Stomach (tissue), 19 donors: ENCODE measurements around the gene ELOVL5. TPM values are rescaled to one million over a fixed set of nuclear protein-coding genes. Genes with fewer than 3 reads are reported as not detected.

Source experiments
- DNase-seq, 2 donors: peaks; one replicate each; pipeline versions ENCODE4 v3.0.0 to v3.0.0-alpha.2; 2013 to 2019
- H3K27ac ChIP-seq, 5 donors: fragments of 200-600 bp in 4 of 5; sonication (generic) in 4 of 5; one replicate each; pipeline ENCODE4 v1.5.1; 2013 to 2019; ENCODE audit warnings: mild to moderate bottlenecking in 1 of 5, moderate library complexity in 1 of 5
- H3K27me3 ChIP-seq, 3 donors: fragments of 200-600 bp; sonication (generic); one replicate each; pipeline ENCODE4 v1.5.1; 2017 to 2019; ENCODE audit warnings: mixed run types in 1 of 3
- H3K36me3 ChIP-seq, 4 donors: fragments of 200-600 bp; sonication (generic); 1 replicate in 3 of 4; 2 replicates in 1 of 4; pipeline ENCODE4 v1.5.1; 2016 to 2019
- H3K4me1 ChIP-seq, 4 donors: fragments of 200-600 bp; sonication (generic); one replicate each; pipeline ENCODE4 v1.5.1; 2016 to 2019
- H3K4me3 ChIP-seq, 4 donors: fragments of 200-600 bp; sonication (generic) in 3 of 4; one replicate each; pipeline ENCODE4 v1.5.1; 2016 to 2019; ENCODE audit warnings: mild to moderate bottlenecking in 1 of 4
- H3K9me3 ChIP-seq, 4 donors: fragments of 200-600 bp; sonication (generic); one replicate each; pipeline ENCODE4 v1.5.1; 2016 to 2019
- EP300 ChIP-seq: sonication (generic); formaldehyde crosslinking; IDR thresholded peaks from one replicate; pipeline ENCODE4 v1.6.1; 2017; ENCODE audit warnings: antibody characterized with exemption
- POLR2A ChIP-seq, 4 donors: fragments of 450-650 bp; IDR thresholded peaks; one replicate each; pipeline ENCODE4 v1.6.1; 2016; ENCODE audit warnings: antibody characterized with exemption in 4 of 4, control low read depth in 2 of 4, mild to moderate bottlenecking in 1 of 4, moderate library complexity in 1 of 4
- POLR2AphosphoS5 ChIP-seq, 3 donors: sonication (generic); formaldehyde crosslinking; IDR thresholded peaks; one replicate each; pipeline ENCODE4 v1.6.1; 2016; ENCODE audit warnings: antibody characterized with exemption in 3 of 3
- WGBS, 5 donors: extraction: QIAGEN DNeasy Blood & Tissue Kit in 3 of 5; methylation state at CpG; one replicate each; pipeline versions ENCODE4 v1.1.5 to v1.1.7; 2013 to 2018; 5-methylcytosine and 5-hydroxymethylcytosine counted together
- intact Hi-C: fragments of 100-400 bp; cut with DNase I; formaldehyde crosslinking; loops from one replicate; pipeline ENCODE4 v1.15.1; 2023; ENCODE audit warnings: low total_unique reads
- long read RNA-seq, 10 donors: transcript quantifications; one replicate each; lab custom pipeline, GENCODE V29; 2026
- polyA plus RNA-seq, 3 donors: library from polyadenylated mRNA; stranded (reverse); fragments of 200-250 nt; gene quantifications; one replicate each; pipeline ENCODE4 v1.2.3, GENCODE V29; 2013
- total RNA-seq, 5 donors: library from RNA; depleted of rRNA; stranded (reverse); fragments of >200 nt; gene quantifications; one replicate each; pipeline versions ENCODE4 v1.1.0 to v1.2.3, GENCODE V29; 2014 to 2016
- TF ChIP-seq, protein P1 (sequence below), 7 experiments: fragments of 450-650 bp in 4 of 7; fragments of 200-600 bp in 3 of 7; sonication (generic) in 3 of 7; IDR thresholded peaks; one replicate each; pipeline ENCODE4 v1.5.1; 2016 to 2019; ENCODE audit warnings: antibody characterized with exemption in 7 of 7, control low read depth in 2 of 7, mild to moderate bottlenecking in 1 of 7
- donor health status: healthy with polysubstance abuse.
- donor health status: Bipolar disorder and iron deficiency.
- donor health status: healthy.

ELOVL5 gene, protein sequence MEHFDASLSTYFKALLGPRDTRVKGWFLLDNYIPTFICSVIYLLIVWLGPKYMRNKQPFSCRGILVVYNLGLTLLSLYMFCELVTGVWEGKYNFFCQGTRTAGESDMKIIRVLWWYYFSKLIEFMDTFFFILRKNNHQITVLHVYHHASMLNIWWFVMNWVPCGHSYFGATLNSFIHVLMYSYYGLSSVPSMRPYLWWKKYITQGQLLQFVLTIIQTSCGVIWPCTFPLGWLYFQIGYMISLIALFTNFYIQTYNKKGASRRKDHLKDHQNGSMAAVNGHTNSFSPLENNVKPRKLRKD
- total RNA-seq (10 to 100 TPM in 4 of 5 donors, 1 to 10 TPM in 1; 2.6 to 57.8 (median 25.4) TPM), polyA plus RNA-seq (10 to 100 TPM in 1 of 3 donors, 1 to 10 TPM in 2; 7.2 to 13.5 (median 8.7) TPM)
- long read RNA-seq, donor 1, partial matches to known transcripts: 0 of 1 reads
- long read RNA-seq, donor 1, other reads (novel, unspliced or antisense): 0 of 1 reads
- long read RNA-seq, donor 2, transcript ELOVL5-201 (8 exons, 2,827 nt): major isoform, 6 of 7 reads
- long read RNA-seq, donor 2, partial matches to known transcripts: 0 of 7 reads
- long read RNA-seq, donor 2, other reads (novel, unspliced or antisense): 0 of 7 reads
- long read RNA-seq, donor 3, transcript ELOVL5-201 (8 exons, 2,827 nt): major isoform, 5 of 6 reads
- long read RNA-seq, donor 3, partial matches to known transcripts: 0 of 6 reads
- long read RNA-seq, donor 3, other reads (novel, unspliced or antisense): 0 of 6 reads
- long read RNA-seq, donor 4, partial matches to known transcripts: 0 of 1 reads
- long read RNA-seq, donor 4, other reads (novel, unspliced or antisense): 0 of 1 reads
- long read RNA-seq, donor 5, transcript ELOVL5-201 (8 exons, 2,827 nt): major isoform, 13 of 15 reads
- long read RNA-seq, donor 5, partial matches to known transcripts: 0 of 15 reads
- long read RNA-seq, donor 5, other reads (novel, unspliced or antisense): 0 of 15 reads
- long read RNA-seq, donor 6, transcript ELOVL5-201 (8 exons, 2,827 nt): major isoform, 9 of 14 reads
- long read RNA-seq, donor 6, partial matches to known transcripts: 0 of 14 reads
- long read RNA-seq, donor 6, other reads (novel, unspliced or antisense): 0 of 14 reads
- long read RNA-seq, donor 7, transcript ELOVL5-201 (8 exons, 2,827 nt): major isoform, 5 of 6 reads
- long read RNA-seq, donor 7, partial matches to known transcripts: 0 of 6 reads
- long read RNA-seq, donor 7, other reads (novel, unspliced or antisense): 0 of 6 reads
- long read RNA-seq, donor 8, transcript ELOVL5-201 (8 exons, 2,827 nt): major isoform, 7 of 9 reads
- long read RNA-seq, donor 8, partial matches to known transcripts: 0 of 9 reads
- long read RNA-seq, donor 8, other reads (novel, unspliced or antisense): 0 of 9 reads
- long read RNA-seq, donor 9, partial matches to known transcripts: 0 of 5 reads
- long read RNA-seq, donor 9, other reads (novel, unspliced or antisense): 0 of 5 reads
- long read RNA-seq, donor 10, partial matches to known transcripts: 0 of 4 reads
- long read RNA-seq, donor 10, other reads (novel, unspliced or antisense): 0 of 4 reads

DNA sequence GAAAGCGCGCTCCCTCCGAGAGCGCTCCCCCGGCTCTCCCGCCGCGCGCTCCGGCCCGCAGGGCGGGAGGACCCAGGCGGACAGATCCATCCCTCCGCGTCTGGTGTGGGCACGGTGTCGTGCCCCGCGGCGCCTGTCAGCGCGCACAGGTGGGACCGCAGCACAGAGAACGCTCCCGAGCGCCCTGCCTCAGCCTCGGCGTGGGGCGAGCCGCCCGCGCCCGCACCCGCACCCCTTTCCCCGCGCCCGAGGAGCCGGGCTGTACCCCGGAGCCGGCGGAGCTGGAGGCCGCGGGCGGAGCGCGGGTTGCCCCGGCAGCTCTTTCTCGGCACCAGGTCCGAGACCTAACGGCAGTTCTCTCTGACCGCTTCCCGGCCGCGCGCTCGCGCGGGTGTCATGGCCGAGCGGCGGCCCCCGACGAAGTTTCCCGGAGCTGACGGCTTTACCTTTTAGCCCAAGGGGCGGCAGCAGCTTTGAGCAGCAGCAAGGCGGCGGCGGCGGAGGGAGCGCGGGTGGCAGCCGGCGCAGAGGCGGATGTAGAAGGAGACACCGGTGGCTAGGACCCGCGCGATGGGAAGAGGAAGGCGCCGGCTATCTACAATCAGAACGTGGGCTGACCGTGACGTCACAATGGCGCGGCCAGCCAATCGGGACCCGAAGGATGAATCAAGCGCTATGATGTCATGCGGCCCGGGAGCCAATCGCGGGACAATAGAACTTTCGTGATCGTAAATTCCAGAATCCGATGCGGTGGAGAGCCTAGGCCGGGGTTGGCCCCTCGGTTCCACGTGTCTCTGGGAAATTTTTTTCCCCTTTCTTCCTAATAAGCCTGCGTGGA lies at the start of gene ELOVL5:
TSS of gene ELOVL5 (minus strand) at position 580 of the 838 bp plus-strand sequence. CDS start 53,251 bp downstream, outside the sequence.
- intact Hi-C loops: no loop called here

DNA sequence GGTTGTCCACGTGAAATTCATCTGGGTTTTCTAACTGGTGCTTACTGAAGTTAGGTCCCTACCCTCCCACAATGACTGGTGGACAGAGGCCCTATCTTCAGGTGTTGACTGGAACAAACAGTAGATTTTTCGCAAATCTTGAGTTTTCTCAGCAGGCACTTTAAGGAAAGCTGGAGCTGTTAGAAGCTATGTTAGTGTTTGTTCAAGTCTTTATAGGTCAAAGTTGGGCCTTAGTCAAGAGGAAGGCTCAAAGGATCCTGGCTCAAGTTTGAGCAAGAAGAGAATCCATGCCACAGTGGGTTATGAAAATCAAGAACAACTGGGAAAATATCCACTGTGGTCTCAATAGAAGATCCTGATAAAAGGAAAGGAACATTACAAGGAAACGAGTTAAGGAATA lies 48.5 kb upstream of the ELOVL5 start:
- H3K4me3 ChIP-seq: no peak overlapping the region

More for the DNA sequence above, at the start of gene ELOVL5:
- peak; percentile 80 to 86 (median 83) for TF ChIP-seq POLR2AphosphoS5 (IDR thresholded peaks at IDR 0.05)
- TF ChIP-seq, protein P1, sequence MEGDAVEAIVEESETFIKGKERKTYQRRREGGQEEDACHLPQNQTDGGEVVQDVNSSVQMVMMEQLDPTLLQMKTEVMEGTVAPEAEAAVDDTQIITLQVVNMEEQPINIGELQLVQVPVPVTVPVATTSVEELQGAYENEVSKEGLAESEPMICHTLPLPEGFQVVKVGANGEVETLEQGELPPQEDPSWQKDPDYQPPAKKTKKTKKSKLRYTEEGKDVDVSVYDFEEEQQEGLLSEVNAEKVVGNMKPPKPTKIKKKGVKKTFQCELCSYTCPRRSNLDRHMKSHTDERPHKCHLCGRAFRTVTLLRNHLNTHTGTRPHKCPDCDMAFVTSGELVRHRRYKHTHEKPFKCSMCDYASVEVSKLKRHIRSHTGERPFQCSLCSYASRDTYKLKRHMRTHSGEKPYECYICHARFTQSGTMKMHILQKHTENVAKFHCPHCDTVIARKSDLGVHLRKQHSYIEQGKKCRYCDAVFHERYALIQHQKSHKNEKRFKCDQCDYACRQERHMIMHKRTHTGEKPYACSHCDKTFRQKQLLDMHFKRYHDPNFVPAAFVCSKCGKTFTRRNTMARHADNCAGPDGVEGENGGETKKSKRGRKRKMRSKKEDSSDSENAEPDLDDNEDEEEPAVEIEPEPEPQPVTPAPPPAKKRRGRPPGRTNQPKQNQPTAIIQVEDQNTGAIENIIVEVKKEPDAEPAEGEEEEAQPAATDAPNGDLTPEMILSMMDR (IDR thresholded peaks at IDR 0.05): no peak
- no peak for TF ChIP-seq EP300
- peak in 1 of 4 donors; percentile 57 for TF ChIP-seq POLR2A (IDR thresholded peaks at IDR 0.05)
- Histone ChIP-seq H3K4me1 (peaks cover 0 to 46% (median 32%) of the 10 kb centered on the region in 4 donors), H3K27ac (peak within 1 kb of the TSS; percentile 89 to 99 (median 97)), H3K27me3 (peaks cover 0 to 26% (median 7%) of the 10 kb centered on the region in 3 donors), H3K4me3 (peak within 1 kb of the TSS; percentile 72 to 93 (median 84)), H3K9me3 (no peaks in the 10 kb centered on the region), H3K36me3 (no peaks in the 10 kb centered on the region)
- DNase-seq: peak; percentile 89 to 98
- 0 to 2% (median 0%) methylated on average over 39 to 101 of the region's 101 CpGs for WGBS, 5 donors

DNA sequence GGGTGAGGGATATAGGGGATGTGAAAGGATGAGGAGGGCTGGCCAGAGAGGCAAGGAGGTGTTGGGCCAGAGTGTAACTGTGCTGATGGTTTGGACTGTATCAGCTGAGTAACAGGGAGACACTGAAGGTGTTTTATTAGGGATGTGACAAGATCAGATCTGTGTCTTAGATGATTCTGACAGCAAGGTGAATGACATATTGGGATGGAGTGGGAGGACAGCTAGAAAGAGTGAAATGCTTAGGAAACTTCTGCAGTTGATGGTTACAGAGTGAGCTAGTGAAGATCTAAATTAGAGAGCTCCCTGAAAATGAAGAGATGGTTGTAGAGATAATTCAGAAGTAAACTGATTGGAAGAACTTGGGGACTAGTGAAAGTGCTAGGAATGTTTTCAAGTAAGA lies 47.2 kb upstream of the ELOVL5 start:
- Histone ChIP-seq H3K4me1 (no peaks in the 10 kb centered on the region), H3K27ac (no peak overlapping the region), H3K9me3 (no peaks in the 10 kb centered on the region), H3K27me3 (no peaks in the 10 kb centered on the region), H3K36me3 (no peaks in the 10 kb centered on the region), H3K4me3 (no peak overlapping the region)
- no peak for DNase-seq
- no peak for TF ChIP-seq POLR2AphosphoS5 (IDR thresholded peaks at IDR 0.05)
- no peak for TF ChIP-seq EP300
- TF ChIP-seq POLR2A (IDR thresholded peaks at IDR 0.05): no peak
- TF ChIP-seq, protein P1 (IDR thresholded peaks at IDR 0.05): no peak
- intact Hi-C loops: no loop called here

More for the DNA sequence above, 48.5 kb upstream of the ELOVL5 start:
- Histone ChIP-seq H3K9me3 (no peaks in the 10 kb centered on the region), H3K27me3 (no peaks in the 10 kb centered on the region), H3K27ac (no peak overlapping the region), H3K4me1 (no peaks in the 10 kb centered on the region), H3K36me3 (no peaks in the 10 kb centered on the region)
- DNase-seq: no peak
- intact Hi-C loops: no loop called here
- 60 to 69% (median 65%) methylated on average over 3 of the region's 3 CpGs for WGBS, 5 donors
- TF ChIP-seq POLR2AphosphoS5 (IDR thresholded peaks at IDR 0.05) (no peak), POLR2A (IDR thresholded peaks at IDR 0.05) (no peak), EP300 (no peak)
- TF ChIP-seq, protein P1 (IDR thresholded peaks at IDR 0.05): no peak
